B cell (primary cell): Measurements from ENCODE around the gene TRA2B. TPM values are rescaled to one million over a fixed set of nuclear protein-coding genes. Genes with fewer than 3 reads are reported as not detected.

ENCODE experiments used
- ATAC-seq: fragments of 200-7000 bp; cut with Tn5 transposase; one replicate; pipeline ENCODE4 v1.10.0; 2021; ENCODE audit warnings: low read depth, mild to moderate bottlenecking, moderate number of reproducible peaks, moderate library complexity
- CTCF ChIA-PET: fragments of 350-600 bp; sonication (Branson Sonifier 250); formaldehyde crosslinking; loops from one replicate; lab custom pipeline; 2021; ENCODE audit warnings: antibody characterized with exemption, inconsistent platforms; lab: Charles Lee
- POLR2A ChIA-PET: fragments of 350-600 bp; sonication (Branson Sonifier 250); formaldehyde crosslinking; loops from one replicate; lab custom pipeline; 2021; ENCODE audit warnings: antibody characterized with exemption; lab: Charles Lee
- DNase-seq: peaks from one replicate; pipeline ENCODE4 v3.0.0; 2013
- H2AFZ ChIP-seq: 2 replicates; pipeline ENCODE4 v1.6.1; 2012; ENCODE audit warnings: mild to moderate bottlenecking, low read depth, low read length; ENCODE audit not compliant: insufficient read depth, poor library complexity, severe bottlenecking
- H3K27ac ChIP-seq, 2 donors: 1 replicate in 1 of 2; 2 replicates in 1 of 2; pipeline ENCODE4 v1.5.1; 2012 to 2013; ENCODE audit warnings: low read length in 2 of 2, mild to moderate bottlenecking in 2 of 2, moderate library complexity in 1 of 2
- H3K27me3 ChIP-seq, 4 experiments: fragments of 200-600 bp in 1 of 4; sonication (generic) in 1 of 4; replicated peaks in 1 of 4; 1 replicate in 2 of 4; 2 replicates in 2 of 4; pipeline versions ENCODE4 v1.6.1 to v1.7.0; 2013 to 2016; ENCODE audit warnings: low read length in 3 of 4, mild to moderate bottlenecking in 2 of 4, mixed read lengths in 1 of 4, moderate library complexity in 1 of 4; ENCODE audit not compliant: insufficient read depth in 4 of 4, control insufficient read depth in 3 of 4; ENCODE audit errors: control extremely low read depth in 1 of 4
- H3K36me3 ChIP-seq, 2 experiments: replicated peaks in 1 of 2; 1 replicate in 1 of 2; 2 replicates in 1 of 2; pipeline versions ENCODE4 v1.6.1 to v1.7.1; 2013; ENCODE audit warnings: low read length in 1 of 2; ENCODE audit not compliant: insufficient read depth in 2 of 2, control insufficient read depth in 1 of 2; ENCODE audit errors: control extremely low read depth in 1 of 2, extremely low read depth in 1 of 2
- H3K4me1 ChIP-seq, 2 donors: fragments of 200-600 bp in 1 of 2; sonication (generic) in 1 of 2; 1 replicate in 1 of 2; 2 replicates in 1 of 2; pipeline versions ENCODE4 v1.5.1 to v1.6.1; 2013 to 2017; ENCODE audit warnings: low read length in 2 of 2; ENCODE audit not compliant: control insufficient read depth in 2 of 2, insufficient read depth in 2 of 2
- H3K4me2 ChIP-seq: replicated peaks from 2 replicates; pipeline ENCODE3; 2012; ENCODE audit warnings: mild to moderate bottlenecking, low read depth, low read length; ENCODE audit not compliant: poor library complexity, severe bottlenecking
- H3K4me3 ChIP-seq, 5 experiments: fragments of 200-600 bp in 1 of 5; sonication (generic) in 1 of 5; 1 replicate in 3 of 5; 2 replicates in 2 of 5; pipeline versions ENCODE4 v1.5.1 to v1.7.0; 2011 to 2016; ENCODE audit warnings: low read length in 4 of 5, mild to moderate bottlenecking in 4 of 5, low read depth in 2 of 5, control low read depth in 1 of 5, moderate library complexity in 1 of 5; ENCODE audit not compliant: insufficient read depth in 1 of 5; ENCODE audit errors: control extremely low read depth in 1 of 5, extremely low read depth in 1 of 5
- H3K79me2 ChIP-seq: fragments of 200-600 bp; sonication (generic); one replicate; pipeline ENCODE4 v1.6.0; 2016; ENCODE audit warnings: low read length; ENCODE audit not compliant: control insufficient read depth, insufficient read depth
- H3K9ac ChIP-seq: fragments of 200-600 bp; sonication (generic); 2 replicates; pipeline ENCODE4 v1.6.1; 2017; ENCODE audit warnings: mild to moderate bottlenecking, low read length, moderate library complexity
- H3K9me3 ChIP-seq, 3 donors: one replicate each; pipeline versions ENCODE4 v1.6.1 to v1.7.1; 2013; ENCODE audit warnings: low read length in 2 of 3; ENCODE audit not compliant: control insufficient read depth in 2 of 3, insufficient read depth in 1 of 3; ENCODE audit errors: control extremely low read depth in 1 of 3
- H4K20me1 ChIP-seq: 2 replicates; pipeline ENCODE4 v1.6.0; 2012; ENCODE audit warnings: mild to moderate bottlenecking, low read length; ENCODE audit not compliant: insufficient read depth, control insufficient read depth, poor library complexity, severe bottlenecking
- H3K27ac Mint-ChIP-seq: one replicate; pipeline ENCODE4 v1.8.0; 2021; ENCODE audit warnings: mixed read lengths
- H3K27me3 Mint-ChIP-seq: one replicate; pipeline ENCODE4 v1.8.0; 2021; ENCODE audit warnings: mixed read lengths
- H3K4me1 Mint-ChIP-seq: one replicate; pipeline ENCODE4 v1.8.0; 2021; ENCODE audit warnings: mixed read lengths
- H3K4me3 Mint-ChIP-seq: one replicate; pipeline ENCODE4 v1.8.0; 2021; ENCODE audit warnings: mixed read lengths
- H3K9me3 Mint-ChIP-seq: one replicate; pipeline ENCODE4 v1.8.0; 2022; ENCODE audit warnings: mixed read lengths; ENCODE audit not compliant: insufficient read depth
- CTCF ChIP-seq: fragments of 200-600 bp; IDR thresholded peaks from one replicate; pipeline ENCODE4 v1.8.0; 2022; ENCODE audit warnings: antibody characterized with exemption, mild to moderate bottlenecking
- EZH2 ChIP-seq: IDR thresholded peaks from 2 replicates; pipeline ENCODE4 v1.6.1; 2012; ENCODE audit warnings: borderline replicate concordance, low read depth, mild to moderate bottlenecking, moderate library complexity, low read length; ENCODE audit not compliant: insufficient read depth, poor library complexity, severe bottlenecking
- WGBS: methylation state at CpG from one replicate; pipeline ENCODE4 v1.1.5; 2013; ENCODE audit warnings: missing lambda C conversion rate; ENCODE audit not compliant: insufficient coverage; 5-methylcytosine and 5-hydroxymethylcytosine counted together
- intact Hi-C: fragments of 100-400 bp; cut with micrococcal nuclease; formaldehyde crosslinking; loops from one replicate; pipeline ENCODE4 v1.10.0; 2022
- polyA plus RNA-seq: library from polyadenylated mRNA; depleted of rRNA; stranded (reverse); fragments of >200 nt; gene quantifications from 2 replicates; pipeline ENCODE4 v1.2.3, GENCODE V29; 2012
- total RNA-seq, 2 donors: library from RNA; stranded (reverse); fragments of 120-200 nt in 1 of 2; gene quantifications; 1 replicate in 1 of 2; 2 replicates in 1 of 2; pipeline versions ENCODE4 v1.2.3 to v1.2.4, GENCODE V29; 2013 to 2022

TRA2B gene
- total and polyA plus RNA-seq, 2 donors (not counting 1 experiment from before 2014, with no cell fraction given) = 220 to 1,062 TPM

GRCh38 chr3:185936814-185937688, 763 bp downstream of the TRA2B start:
- peak; percentile 93 for DNase-seq
- Histone ChIP-seq H3K9ac (peak overlapping the region; percentile 100), H3K36me3 (no peaks in the 10 kb centered on the region), H3K27me3 (no peaks in the 10 kb centered on the region), H3K9me3 (no peaks in the 10 kb centered on the region), H2AFZ (peak overlapping the region; percentile 1), H3K79me2 (peaks cover 57% of the 10 kb centered on the region), H4K20me1 (peaks cover 55% of the 10 kb centered on the region), H3K4me2 (peak overlapping the region; percentile 80), H3K27ac (peak overlapping the region; percentile 99 to 100), H3K4me3 (peak overlapping the region; percentile 99 to 100 (median 100)), H3K4me1 (peaks cover 30 to 36% of the 10 kb centered on the region in 2 donors)
- H3K4me1 Mint-ChIP-seq = peaks cover 43% of the 10 kb centered on the region
- H3K27me3 Mint-ChIP-seq = no peaks in the 10 kb centered on the region
- intact Hi-C loops = loop anchor here (2.0 to 10.0 kb wide), 7 partner anchors 24 to 1575 kb away; partner anchors contain the start of genes CLCN2, POLR2H and VPS8
- TF ChIP-seq EZH2 = no peak
- no peaks in the 10 kb centered on the region for H3K9me3 Mint-ChIP-seq
- ChIA-PET POLR2A (interaction anchor here (0.6 to 1.8 kb wide), 6 partner anchors 8 to 846 kb away, joined by 3 to 16 read pairs (median 4); partner anchors contain the start of gene EIF4A2), CTCF (interaction anchor here (0.5 to 0.9 kb wide), 3 partner anchors 13 to 677 kb away, joined by 3 to 4 read pairs (median 3); no protein-coding TSS in a partner anchor)
- 0% methylated on average over 45 of the region's 56 CpGs for WGBS
- H3K4me3 Mint-ChIP-seq = peak overlapping the region; percentile 99
- ATAC-seq = peak; percentile 56
- peak overlapping the region; percentile 100 for H3K27ac Mint-ChIP-seq

- peaks cover 65% of the 10 kb centered on the region for H3K79me2 ChIP-seq
- no peak overlapping the region for H2AFZ ChIP-seq
- ChIA-PET CTCF (interaction anchor here (0.5 to 1.1 kb wide), 6 partner anchors 9 to 847 kb away, joined by 3 read pairs; partner anchors contain the start of gene EIF4A2), POLR2A (interaction anchor here (0.8 kb wide), 1 partner anchor 25 kb away, joined by 3 read pairs; no protein-coding TSS in a partner anchor)
- no peaks in the 10 kb centered on the region for H3K27me3 Mint-ChIP-seq
- DNase-seq (no peak), ATAC-seq (no peak)
- H3K4me2 ChIP-seq = peak overlapping the region; percentile 80
- no peaks in the 10 kb centered on the region for H3K27me3 ChIP-seq
- H3K27ac ChIP-seq = peak overlapping the region; percentile 99 to 100
- intact Hi-C loops = loop anchor here (2.0 to 10.0 kb wide), 7 partner anchors 23 to 1574 kb away; partner anchors contain the start of genes CLCN2, POLR2H and VPS8
- peak overlapping the region; percentile 100 for H3K27ac Mint-ChIP-seq
- H3K4me3 Mint-ChIP-seq = peak overlapping the region; percentile 99
- 0% methylated on average over 6 of the region's 8 CpGs for WGBS
- no peaks in the 10 kb centered on the region for H3K9me3 Mint-ChIP-seq
- peaks cover 50% of the 10 kb centered on the region for H3K4me1 Mint-ChIP-seq
- peak overlapping the region; percentile 100 for H3K9ac ChIP-seq
- H3K4me3 ChIP-seq = peak overlapping the region; percentile 99 to 100 (median 100)
- H3K36me3 ChIP-seq = no peaks in the 10 kb centered on the region
- peaks cover 33 to 44% of the 10 kb centered on the region in 2 donors for H3K4me1 ChIP-seq
- peaks cover 63% of the 10 kb centered on the region for H4K20me1 ChIP-seq
- TF ChIP-seq EZH2 = no peak
- TF ChIP-seq CTCF = no peak
- H3K9me3 ChIP-seq = no peaks in the 10 kb centered on the region
Measured at GRCh38 chr3:185936273-185936629, 1.6 kb downstream of the TRA2B start.
